Testis (tissue), 2 donors: ENCODE results near the gene RAPGEF4.

ENCODE experiments used
- CTCF ChIP-seq, 3 experiments: fragments of 450-650 bp in 2 of 3; fragments of 200-600 bp in 1 of 3; sonication (generic) in 1 of 3; IDR thresholded peaks; one replicate each; pipeline ENCODE4 v1.5.1; 2016 to 2019; ENCODE audit warnings: antibody characterized with exemption in 3 of 3, mild to moderate bottlenecking in 2 of 3, moderate library complexity in 1 of 3
- POLR2A ChIP-seq: fragments of 450-650 bp; IDR thresholded peaks from one replicate; pipeline ENCODE4 v1.6.1; 2017; ENCODE audit warnings: antibody characterized with exemption, mild to moderate bottlenecking, moderate library complexity

- no peak for TF ChIP-seq CTCF (IDR thresholded peaks at IDR 0.05)
- no peak for TF ChIP-seq POLR2A
Measured at GRCh38 chr2:173019755-173020154, 284.1 kb downstream of the RAPGEF4 start.
